Neural progenitor cell (in vitro differentiated cells): ENCODE data around the gene SPRED1. TPM values are rescaled to one million over a fixed set of nuclear protein-coding genes. Genes with fewer than 3 reads are reported as not detected.

Experiments
- DNase-seq: peaks from one replicate; pipeline ENCODE4 v3.0.0-alpha.2; 2016; ENCODE audit warnings: low spot score
- H2AFZ ChIP-seq: fragments of 200-600 bp; sonication (generic); replicated peaks from 2 replicates; pipeline ENCODE4 v1.6.1; 2016; ENCODE audit warnings: antibody characterized with exemption
- H3F3A ChIP-seq: fragments of 200-600 bp; sonication (generic); 2 replicates; pipeline ENCODE4 v1.6.1; 2016; ENCODE audit warnings: antibody characterized with exemption, low read depth
- H3K27ac ChIP-seq: fragments of 200-600 bp; sonication (generic); 2 replicates; pipeline ENCODE4 v1.5.1; 2016; ENCODE audit warnings: mild to moderate bottlenecking
- H3K27me3 ChIP-seq: fragments of 200-600 bp; sonication (generic); 2 replicates; pipeline ENCODE4 v1.6.1; 2016; ENCODE audit warnings: mild to moderate bottlenecking, moderate library complexity
- H3K36me3 ChIP-seq: fragments of 200-600 bp; sonication (generic); 2 replicates; pipeline ENCODE4 v1.5.1; 2016
- H3K4me1 ChIP-seq: fragments of 200-600 bp; sonication (generic); 2 replicates; pipeline ENCODE4 v1.6.1; 2016; ENCODE audit warnings: mixed run types
- H3K4me2 ChIP-seq: fragments of 200-600 bp; sonication (generic); 2 replicates; pipeline ENCODE4 v1.6.1; 2016
- H3K4me3 ChIP-seq: fragments of 200-600 bp; sonication (generic); 2 replicates; pipeline ENCODE4 v1.5.1; 2016
- H3K79me2 ChIP-seq: fragments of 200-600 bp; sonication (generic); 2 replicates; pipeline ENCODE4 v1.6.1; 2016; ENCODE audit warnings: low read depth
- H3K9ac ChIP-seq: fragments of 200-600 bp; sonication (generic); 2 replicates; pipeline ENCODE4 v1.6.1; 2016
- H3K9me3 ChIP-seq: fragments of 200-600 bp; sonication (generic); 2 replicates; pipeline ENCODE4 v1.5.1; 2016; ENCODE audit warnings: low read depth
- H4K20me1 ChIP-seq: fragments of 200-600 bp; sonication (generic); 2 replicates; pipeline ENCODE4 v1.6.1; 2016; ENCODE audit warnings: low read depth
- H3K27ac Mint-ChIP-seq: 3 replicates; pipeline ENCODE4 v1.8.0; 2021; ENCODE audit warnings: mixed read lengths
- H3K27me3 Mint-ChIP-seq: 2 replicates; pipeline ENCODE4 v1.8.0; 2022; ENCODE audit warnings: low read depth, mild to moderate bottlenecking, inconsistent platforms, moderate library complexity, mixed read lengths; ENCODE audit not compliant: insufficient read depth
- H3K36me3 Mint-ChIP-seq: 3 replicates; pipeline ENCODE4 v1.8.0; 2021; ENCODE audit warnings: mixed read lengths
- H3K4me1 Mint-ChIP-seq: 3 replicates; pipeline ENCODE4 v1.8.0; 2021; ENCODE audit warnings: mixed read lengths
- H3K4me3 Mint-ChIP-seq: 3 replicates; pipeline ENCODE4 v1.8.0; 2021; ENCODE audit warnings: mild to moderate bottlenecking, moderate library complexity, mixed read lengths
- H3K9me3 Mint-ChIP-seq: 3 replicates; pipeline ENCODE4 v1.8.0; 2020; ENCODE audit warnings: mixed read lengths
- EZH2 ChIP-seq: fragments of 200-600 bp; sonication (generic); IDR thresholded peaks from 2 replicates; pipeline ENCODE4 v1.6.1; 2017; ENCODE audit warnings: antibody characterized with exemption, mild to moderate bottlenecking, moderate library complexity
- EZH2phosphoT487 ChIP-seq: fragments of 200-600 bp; sonication (generic); IDR thresholded peaks from 2 replicates; pipeline ENCODE4 v1.6.1; 2017; ENCODE audit warnings: antibody characterized with exemption
- total RNA-seq: library from RNA; depleted of rRNA; stranded (reverse); fragments of >200 nt; gene quantifications from 2 replicates; pipeline ENCODE4 v1.2.3, GENCODE V29; 2015; ENCODE audit warnings: low replicate concordance
- TF ChIP-seq, protein P1 (sequence below): fragments of 200-600 bp; sonication (generic); IDR thresholded peaks from 2 replicates; pipeline ENCODE4 v1.5.1; 2017; ENCODE audit warnings: antibody characterized with exemption, mild to moderate bottlenecking

SPRED1 gene
- total RNA-seq, 1 donor from 2014 or later, result 49.3 TPM

DNA sequence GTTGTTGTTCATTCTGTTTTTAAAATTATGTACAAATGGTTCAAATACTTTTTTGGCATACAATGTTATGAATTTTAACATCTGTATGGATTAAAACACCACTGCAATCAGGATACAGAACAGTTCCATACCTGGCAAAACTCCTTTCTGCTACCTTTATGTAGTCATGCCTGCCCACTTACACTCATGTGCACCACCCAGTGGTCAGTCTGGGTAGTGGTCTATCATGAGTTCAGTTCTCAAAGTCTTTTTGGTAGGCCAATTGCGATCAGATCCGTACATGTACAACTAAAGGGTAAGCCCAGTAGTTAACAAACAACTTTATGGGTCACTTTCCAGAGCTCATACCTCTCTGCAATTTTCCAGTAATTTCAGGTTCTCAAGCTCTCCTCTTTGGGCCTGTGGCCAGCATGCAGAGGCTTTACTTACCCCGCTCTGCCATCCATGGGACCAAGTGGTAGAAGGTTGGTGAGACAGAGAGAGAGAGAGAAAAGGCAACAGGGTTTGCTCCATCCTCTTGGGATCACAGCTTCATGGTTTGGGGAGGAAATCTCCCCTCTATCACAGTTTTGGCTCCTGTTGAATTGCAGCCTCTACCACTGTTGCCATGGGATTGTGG lies 137.4 kb downstream of the SPRED1 start:
- Histone ChIP-seq H3K9me3 (no peaks in the 10 kb centered on the region), H3F3A (no peaks in the 10 kb centered on the region), H3K4me1 (no peaks in the 10 kb centered on the region), H3K9ac (no peak overlapping the region), H3K4me2 (no peak overlapping the region), H3K27me3 (no peaks in the 10 kb centered on the region), H4K20me1 (no peaks in the 10 kb centered on the region), H3K27ac (no peak overlapping the region), H3K4me3 (no peak overlapping the region), H2AFZ (peak overlapping the region; percentile 39), H3K79me2 (no peaks in the 10 kb centered on the region), H3K36me3 (no peaks in the 10 kb centered on the region)
- no peak overlapping the region for H3K27ac Mint-ChIP-seq
- H3K4me1 Mint-ChIP-seq, result no peaks in the 10 kb centered on the region
- TF ChIP-seq, protein P1, sequence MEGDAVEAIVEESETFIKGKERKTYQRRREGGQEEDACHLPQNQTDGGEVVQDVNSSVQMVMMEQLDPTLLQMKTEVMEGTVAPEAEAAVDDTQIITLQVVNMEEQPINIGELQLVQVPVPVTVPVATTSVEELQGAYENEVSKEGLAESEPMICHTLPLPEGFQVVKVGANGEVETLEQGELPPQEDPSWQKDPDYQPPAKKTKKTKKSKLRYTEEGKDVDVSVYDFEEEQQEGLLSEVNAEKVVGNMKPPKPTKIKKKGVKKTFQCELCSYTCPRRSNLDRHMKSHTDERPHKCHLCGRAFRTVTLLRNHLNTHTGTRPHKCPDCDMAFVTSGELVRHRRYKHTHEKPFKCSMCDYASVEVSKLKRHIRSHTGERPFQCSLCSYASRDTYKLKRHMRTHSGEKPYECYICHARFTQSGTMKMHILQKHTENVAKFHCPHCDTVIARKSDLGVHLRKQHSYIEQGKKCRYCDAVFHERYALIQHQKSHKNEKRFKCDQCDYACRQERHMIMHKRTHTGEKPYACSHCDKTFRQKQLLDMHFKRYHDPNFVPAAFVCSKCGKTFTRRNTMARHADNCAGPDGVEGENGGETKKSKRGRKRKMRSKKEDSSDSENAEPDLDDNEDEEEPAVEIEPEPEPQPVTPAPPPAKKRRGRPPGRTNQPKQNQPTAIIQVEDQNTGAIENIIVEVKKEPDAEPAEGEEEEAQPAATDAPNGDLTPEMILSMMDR, result peak; percentile 83
- TF ChIP-seq EZH2phosphoT487, result no peak
- H3K36me3 Mint-ChIP-seq, result no peaks in the 10 kb centered on the region
- H3K27me3 Mint-ChIP-seq, result no peaks in the 10 kb centered on the region
- H3K4me3 Mint-ChIP-seq, result no peak overlapping the region
- H3K9me3 Mint-ChIP-seq, result no peaks in the 10 kb centered on the region
- DNase-seq, result peak; percentile 70

DNA sequence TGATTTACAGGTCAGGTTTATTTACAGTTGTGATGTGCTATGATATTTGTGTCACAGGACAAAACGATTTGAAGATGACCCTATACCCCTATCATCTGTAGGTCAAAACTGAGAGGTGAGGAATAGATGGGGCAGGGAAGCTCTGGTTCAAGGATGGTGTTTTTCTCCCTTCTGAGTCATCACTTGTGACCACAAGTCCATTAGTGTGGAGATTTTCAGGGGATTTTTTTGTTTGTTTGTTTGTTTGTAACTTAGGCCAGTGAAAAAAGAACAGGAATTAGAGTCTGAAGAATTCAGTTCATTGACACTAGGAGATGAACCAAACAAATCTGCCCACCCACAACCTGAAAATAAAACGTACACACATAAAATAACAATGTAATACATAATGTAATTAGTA lies 138.6 kb downstream of the SPRED1 start:
- Histone ChIP-seq H3K79me2 (no peaks in the 10 kb centered on the region), H4K20me1 (no peaks in the 10 kb centered on the region), H3K9me3 (no peaks in the 10 kb centered on the region), H3K4me1 (no peaks in the 10 kb centered on the region), H3F3A (no peaks in the 10 kb centered on the region), H2AFZ (no peak overlapping the region), H3K27me3 (no peaks in the 10 kb centered on the region), H3K9ac (no peak overlapping the region), H3K27ac (no peak overlapping the region), H3K4me2 (no peak overlapping the region), H3K36me3 (no peaks in the 10 kb centered on the region), H3K4me3 (no peak overlapping the region)
- DNase-seq, result no peak
- no peaks in the 10 kb centered on the region for H3K4me1 Mint-ChIP-seq
- H3K9me3 Mint-ChIP-seq, result no peaks in the 10 kb centered on the region
- H3K27me3 Mint-ChIP-seq, result no peaks in the 10 kb centered on the region
- no peaks in the 10 kb centered on the region for H3K36me3 Mint-ChIP-seq
- H3K4me3 Mint-ChIP-seq, result no peak overlapping the region
- TF ChIP-seq, protein P1, result no peak
- no peak for TF ChIP-seq EZH2phosphoT487
- no peak for TF ChIP-seq EZH2
- H3K27ac Mint-ChIP-seq, result no peak overlapping the region

DNA sequence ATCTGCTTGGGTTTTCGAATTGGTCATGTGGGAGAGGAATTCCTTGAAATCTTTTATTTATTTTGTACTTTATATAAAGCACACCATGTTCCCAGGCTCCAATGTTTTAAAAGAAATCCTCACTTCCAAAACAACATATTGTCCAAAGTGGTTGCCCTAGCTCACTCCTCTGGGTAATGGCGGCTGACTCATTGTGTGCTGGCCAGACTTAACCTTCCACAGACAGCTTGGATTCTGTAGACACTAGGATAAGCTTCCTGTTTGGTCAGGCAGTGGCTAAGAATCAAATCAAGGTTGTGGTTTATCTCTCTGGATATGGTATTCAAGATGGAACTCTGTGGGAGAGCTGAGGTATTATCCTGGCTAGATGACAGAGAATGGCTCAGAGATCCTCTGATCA lies 145.5 kb downstream of the SPRED1 start:
- Histone ChIP-seq H3K4me3 (no peak overlapping the region), H3F3A (no peaks in the 10 kb centered on the region), H4K20me1 (no peaks in the 10 kb centered on the region), H3K27ac (no peak overlapping the region), H3K9ac (no peak overlapping the region), H2AFZ (no peak overlapping the region), H3K4me1 (no peaks in the 10 kb centered on the region), H3K36me3 (no peaks in the 10 kb centered on the region), H3K79me2 (no peaks in the 10 kb centered on the region), H3K4me2 (no peak overlapping the region), H3K27me3 (no peaks in the 10 kb centered on the region), H3K9me3 (no peaks in the 10 kb centered on the region)
- TF ChIP-seq EZH2 (no peak), EZH2phosphoT487 (no peak)
- TF ChIP-seq, protein P1, result no peak
- Mint-ChIP-seq H3K36me3 (no peaks in the 10 kb centered on the region), H3K4me3 (no peak overlapping the region), H3K4me1 (no peaks in the 10 kb centered on the region), H3K9me3 (peaks cover 5% of the 10 kb centered on the region), H3K27me3 (no peaks in the 10 kb centered on the region), H3K27ac (no peak overlapping the region)
- no peak for DNase-seq
